Measurements from ENCODE around the gene WDR62.
"Not testable (repeated sequence)": the region's sequence is repeated elsewhere in the genome, so short reads cannot be mapped to it uniquely, and the experiment has no call there.

The WDR62 gene

DNA sequence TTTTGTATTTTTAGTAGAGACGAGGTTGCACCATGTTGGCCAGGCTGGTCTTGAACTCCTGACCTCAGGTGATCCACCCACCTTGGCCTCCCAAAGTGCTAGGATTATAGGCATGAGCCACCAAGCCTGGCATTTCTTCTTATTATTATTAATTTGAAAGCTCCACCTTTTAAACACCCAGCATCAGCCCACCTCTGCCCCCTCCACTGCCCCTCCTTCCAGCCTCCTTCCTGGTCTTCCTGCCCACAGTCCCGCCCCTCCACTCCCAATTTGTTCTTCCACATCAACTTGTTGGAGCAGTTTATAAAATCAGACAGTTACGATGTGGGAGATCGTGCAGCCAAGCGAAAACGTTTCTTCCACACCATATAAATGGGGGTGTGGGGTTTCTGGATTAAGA lies 14.2 kb upstream of the WDR62 start:
- no peak for DNase-seq

- DNase-seq: not testable (repeated sequence)
Observed at GRCh38 chr19:36041092-36041491, 13.6 kb upstream of the WDR62 start.

DNA sequence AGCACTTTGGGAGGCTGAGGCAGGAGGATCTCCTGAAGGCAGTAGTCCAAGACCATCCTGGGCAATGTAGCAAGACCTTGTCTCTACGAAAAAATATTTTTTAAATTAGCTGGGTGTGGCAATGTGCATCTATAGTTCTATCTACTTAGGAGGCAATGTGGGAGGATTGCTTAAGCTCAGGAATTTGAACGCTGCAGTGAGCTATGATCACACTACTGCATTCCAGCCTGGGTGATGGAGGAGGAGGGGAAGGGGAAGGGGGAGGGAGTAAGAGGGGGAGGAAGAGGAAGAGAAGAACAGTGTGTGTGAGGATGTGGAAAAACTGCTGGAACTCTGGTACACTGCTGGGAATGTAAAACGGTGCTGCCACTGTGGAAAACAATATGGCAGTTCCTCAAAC lies 12.9 kb upstream of the WDR62 start:
- DNase-seq: no peak

DNA sequence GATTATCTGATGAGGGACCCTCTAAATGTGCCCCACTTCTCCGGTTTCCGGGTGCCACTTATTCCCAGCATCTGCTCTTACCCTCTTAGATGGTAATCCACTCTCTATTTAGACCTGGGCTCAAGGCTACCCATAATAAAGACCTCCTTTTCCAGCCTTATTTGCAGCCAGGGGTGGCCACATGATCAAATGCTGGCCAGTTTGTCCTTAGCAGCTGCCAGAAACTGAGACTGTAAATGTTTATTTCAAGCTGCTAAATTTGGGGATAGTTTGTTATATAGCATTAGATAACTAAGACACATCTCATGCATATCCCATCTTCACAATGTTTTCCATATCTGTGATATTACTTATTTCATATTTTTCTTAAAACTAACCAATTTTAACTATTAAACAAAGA lies 10.7 kb upstream of the WDR62 start:
- no peak for DNase-seq

DNA sequence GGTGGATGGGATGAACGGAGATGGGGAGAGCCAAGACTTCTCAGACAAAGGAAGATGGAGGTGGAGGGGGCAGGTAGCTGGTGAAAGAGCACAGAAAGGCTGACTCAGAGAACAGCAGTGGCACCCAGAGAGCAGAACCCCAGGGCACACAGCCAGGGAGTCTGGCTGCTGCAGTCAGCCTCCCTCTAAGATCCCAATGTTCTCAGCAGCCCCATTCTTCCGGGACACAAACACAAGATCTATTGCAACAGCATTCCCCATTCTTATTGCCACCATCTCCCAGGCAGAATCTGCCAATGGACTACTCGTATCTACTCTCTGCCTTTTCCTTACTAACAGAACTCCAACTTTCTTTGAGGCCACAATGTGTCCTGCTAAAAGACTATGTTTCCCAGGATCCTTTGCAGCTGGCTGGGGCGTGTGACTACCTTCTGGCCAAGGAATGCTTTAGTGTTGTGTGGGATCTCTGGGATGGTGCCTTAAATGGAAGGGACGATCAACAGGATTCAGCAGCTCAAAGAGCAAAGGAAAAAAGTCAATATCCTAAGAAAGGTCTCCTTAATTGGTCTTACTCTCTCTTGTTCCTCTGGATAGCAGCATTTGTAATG lies 8.2 kb upstream of the WDR62 start:
- no peak for DNase-seq

- no peak for DNase-seq
Observed at GRCh38 chr19:36047835-36048234, 6.9 kb upstream of the WDR62 start.

- no peak for DNase-seq
Observed at GRCh38 chr19:36049080-36049698, 5.5 kb upstream of the WDR62 start.

GRCh38 chr19:36051236-36051635 lies 3.5 kb upstream of the WDR62 start:
- DNase-seq: no peak

DNA sequence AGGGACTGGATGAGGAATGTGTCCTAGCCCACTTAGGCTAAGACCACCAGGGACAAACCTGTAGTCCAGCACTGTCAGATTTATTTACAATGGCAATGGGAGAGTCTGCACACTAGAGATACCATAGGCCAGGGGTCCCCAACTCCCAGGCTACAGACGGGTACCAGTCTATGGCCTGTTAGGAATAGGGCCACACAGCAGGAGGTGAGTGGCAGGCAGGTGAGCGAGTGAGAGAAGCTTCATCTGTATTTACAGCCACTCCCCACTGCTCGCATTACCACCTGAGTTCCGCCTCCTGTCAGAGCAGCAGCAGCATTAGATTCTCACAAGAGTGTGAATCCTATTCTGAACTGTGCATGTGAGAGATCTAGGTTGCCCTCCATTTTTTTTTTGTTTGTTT lies 3.1 kb upstream of the WDR62 start:
- no peak for DNase-seq

- peak; percentile 95 to 97 for DNase-seq
Observed at GRCh38 chr19:36054119-36054732, 471 bp upstream of the WDR62 start, which contains the start of gene THAP8. Gene THAP8 (minus strand): TSS chr19:36054285. CDS start chr19:36054217, 68 bp downstream.

DNA sequence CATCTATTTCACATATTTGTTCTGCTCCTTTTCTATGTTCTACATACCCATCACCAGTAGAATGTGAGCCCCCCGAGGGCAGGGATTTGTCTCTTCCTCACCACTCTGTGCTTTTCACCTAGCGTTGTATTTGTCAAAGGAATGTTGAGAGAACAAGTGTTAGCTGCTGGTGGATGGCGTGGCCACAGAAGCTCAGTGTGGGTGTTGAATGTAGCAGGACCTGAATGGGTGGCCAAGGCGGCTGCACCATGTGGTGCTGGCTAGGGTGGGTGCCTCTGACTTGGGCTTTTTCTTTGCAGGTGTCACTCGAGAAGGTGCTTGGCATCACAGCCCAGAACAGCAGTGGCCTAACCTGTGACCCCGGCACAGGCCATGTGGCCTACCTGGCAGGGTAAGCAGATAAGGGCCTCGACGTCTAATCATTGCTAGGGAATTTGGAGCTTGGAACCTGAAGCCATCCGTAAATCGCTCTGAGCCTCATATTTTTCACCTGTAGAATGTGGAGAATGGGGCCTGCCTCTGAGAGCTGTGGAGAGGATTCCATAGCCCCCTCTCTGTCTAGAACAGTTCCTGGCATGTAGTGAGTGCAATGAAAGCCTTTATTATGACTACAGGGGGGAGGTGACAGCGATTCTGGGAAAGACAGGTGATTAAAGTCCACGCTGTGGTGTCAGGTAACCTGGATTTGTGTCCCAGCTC lies 3.9 kb downstream of the WDR62 start:
- DNase-seq: no peak

- no peak for DNase-seq
Observed at GRCh38 chr19:36059180-36059910, 4.6 kb downstream of the WDR62 start.

DNA sequence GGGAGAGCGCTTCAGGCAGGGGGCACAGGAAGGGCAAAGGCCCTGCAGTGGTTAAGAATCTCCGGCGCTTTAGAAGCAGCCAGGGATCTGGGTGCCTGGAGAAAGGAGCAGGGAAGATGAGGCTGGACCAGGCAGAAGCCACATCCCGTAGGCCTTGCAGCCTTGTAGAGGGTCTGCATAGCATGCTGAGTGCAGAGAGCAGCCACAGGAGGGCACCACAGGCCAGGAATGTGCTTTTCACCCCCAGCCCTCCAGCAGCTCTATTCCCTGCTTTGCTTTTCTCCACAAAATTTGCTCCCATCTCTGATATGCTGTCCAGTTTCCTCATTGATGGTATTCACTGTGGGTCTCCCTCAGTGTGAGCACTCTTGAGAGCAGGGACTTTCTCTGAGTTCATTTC lies 5.7 kb downstream of the WDR62 start:
- peak in 1 of 2 experiments; percentile 14 for DNase-seq

DNA sequence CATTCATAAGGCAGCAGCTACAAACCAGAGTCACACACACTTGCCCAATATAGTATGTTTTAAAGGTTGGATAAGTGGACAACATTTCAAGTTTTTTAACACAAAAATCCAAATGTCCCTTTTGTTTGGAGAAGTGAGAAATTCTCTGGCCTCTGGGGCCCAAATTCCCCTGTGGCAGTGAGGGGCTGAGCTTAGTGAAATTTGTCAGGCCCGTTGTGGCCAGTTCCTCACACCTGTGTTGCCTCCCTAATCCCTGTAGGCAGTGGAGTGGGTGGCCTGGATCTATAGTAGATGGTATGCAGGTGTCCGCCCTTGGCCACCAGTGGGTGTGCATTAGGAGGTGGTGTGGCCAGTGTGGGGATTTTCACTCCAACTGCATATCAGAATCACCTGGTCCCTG lies 6.7 kb downstream of the WDR62 start:
- no peak for DNase-seq

GRCh38 chr19:36064826-36065225 lies 10.1 kb downstream of the WDR62 start:
- DNase-seq: no peak

DNA sequence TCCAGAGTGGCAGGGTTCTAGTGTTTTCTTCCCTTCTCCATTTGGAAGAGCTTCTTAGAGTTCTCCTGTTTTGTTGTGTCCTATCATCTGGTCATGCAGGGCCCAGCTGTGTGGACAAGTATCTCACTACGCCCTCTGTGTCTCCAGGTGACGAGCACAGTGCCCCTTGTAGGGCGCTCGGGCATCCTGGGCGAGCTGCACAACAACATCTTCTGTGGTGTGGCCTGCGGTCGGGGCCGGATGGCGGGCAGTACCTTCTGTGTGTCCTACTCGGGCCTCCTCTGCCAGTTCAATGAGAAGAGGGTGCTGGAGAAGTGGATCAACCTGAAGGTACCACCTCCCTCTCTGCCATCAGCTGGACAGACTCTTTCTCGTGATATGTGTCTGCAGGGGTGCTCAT lies 13.0 kb downstream of the WDR62 start:
- DNase-seq: no peak

DNA sequence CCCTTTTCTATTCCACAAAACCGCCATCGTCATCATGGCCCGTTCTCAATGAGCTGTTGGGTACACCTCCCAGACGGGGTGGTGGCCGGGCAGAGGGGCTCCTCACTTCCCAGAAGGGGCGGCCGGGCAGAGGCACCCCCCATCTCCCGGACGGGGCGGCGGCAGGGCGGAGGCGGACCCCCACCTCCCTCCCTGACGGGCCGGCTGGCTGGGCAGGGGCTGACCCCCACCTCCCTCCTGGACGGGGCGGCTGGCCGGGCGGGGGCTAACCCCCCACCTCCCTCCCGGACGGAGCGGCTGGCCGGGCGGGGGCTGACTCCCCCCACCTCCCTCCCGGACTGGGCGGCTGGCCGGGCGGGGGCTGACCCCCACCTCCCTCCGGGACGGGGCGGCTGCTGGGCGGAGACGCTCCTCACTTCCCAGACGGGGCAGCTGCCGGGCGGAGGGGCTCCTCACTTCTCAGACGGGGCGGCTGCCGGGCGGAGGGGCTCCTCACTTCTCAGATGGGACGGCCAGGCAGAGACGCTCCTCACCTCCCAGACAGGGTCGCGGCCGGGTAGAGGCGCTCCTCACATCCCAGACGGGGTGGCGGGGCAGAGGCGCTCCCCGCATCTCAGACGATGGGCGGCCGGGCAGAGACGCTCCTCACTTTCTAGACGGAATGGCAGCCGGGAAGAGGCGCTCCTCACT lies 14.3 kb downstream of the WDR62 start:
- not testable (repeated sequence) for DNase-seq

GRCh38 chr19:36072081-36072480 lies 17.4 kb downstream of the WDR62 start:
- no peak for DNase-seq

DNA sequence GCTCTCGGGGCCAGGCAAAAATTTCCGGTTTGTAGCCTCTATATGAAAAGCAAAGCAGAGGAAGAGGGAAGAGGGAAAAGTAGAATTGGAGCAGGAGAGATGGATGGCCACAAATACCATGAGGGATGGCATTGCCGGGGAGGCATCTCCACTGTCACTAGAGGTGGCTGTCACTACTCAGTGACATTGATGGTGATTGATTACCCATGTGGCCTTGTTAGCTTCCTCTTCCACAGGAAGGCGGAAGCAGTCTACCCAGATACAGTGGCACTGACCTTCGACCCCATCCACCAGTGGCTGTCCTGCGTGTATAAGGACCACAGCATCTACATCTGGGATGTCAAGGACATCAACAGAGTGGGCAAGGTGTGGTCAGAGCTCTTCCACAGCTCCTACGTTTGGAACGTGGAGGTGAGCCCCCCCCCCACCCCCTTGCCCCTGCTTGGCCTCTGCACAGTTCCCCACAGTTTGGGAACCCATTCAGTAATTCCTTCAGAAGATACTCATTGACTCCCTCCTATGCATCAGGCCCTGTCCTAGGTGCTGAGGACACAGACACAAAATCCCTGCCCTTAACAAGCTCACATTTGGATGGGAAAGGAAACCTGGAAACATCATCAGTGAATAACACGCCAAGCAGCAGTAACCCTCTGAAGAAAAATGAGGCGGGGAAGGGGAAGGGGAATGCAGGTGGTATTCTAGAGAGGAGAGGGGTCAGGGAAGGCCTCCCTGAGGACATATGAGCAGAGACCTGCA lies 18.6 kb downstream of the WDR62 start:
- DNase-seq: no peak

DNA sequence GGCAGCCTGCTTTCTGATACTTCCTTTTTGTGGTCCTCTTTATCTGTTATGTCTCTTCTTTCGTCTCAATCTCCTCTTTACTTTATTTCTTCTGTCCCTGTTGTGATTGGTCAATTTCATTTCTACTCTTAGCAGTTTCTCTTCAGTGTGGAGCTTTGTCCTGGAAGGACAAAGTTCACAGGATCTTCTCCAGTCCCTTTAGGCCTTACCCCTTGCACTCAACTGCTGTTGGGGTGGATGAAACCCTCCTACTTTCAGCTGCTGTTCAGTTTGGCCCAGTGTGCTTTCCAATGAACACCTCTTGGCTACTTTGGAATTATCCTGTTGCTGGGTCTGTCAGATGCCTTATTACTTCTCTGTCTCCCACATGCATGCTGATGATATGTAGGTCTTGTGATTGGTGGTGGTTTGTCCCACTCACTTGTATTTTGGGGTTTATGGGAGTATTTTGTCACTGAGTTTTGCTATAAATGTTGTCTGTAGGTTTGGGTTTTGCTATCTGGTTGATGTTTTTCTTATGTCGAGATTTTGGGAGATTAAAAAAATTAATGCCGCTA lies 24.8 kb downstream of the WDR62 start:
- DNase-seq: no peak

DNA sequence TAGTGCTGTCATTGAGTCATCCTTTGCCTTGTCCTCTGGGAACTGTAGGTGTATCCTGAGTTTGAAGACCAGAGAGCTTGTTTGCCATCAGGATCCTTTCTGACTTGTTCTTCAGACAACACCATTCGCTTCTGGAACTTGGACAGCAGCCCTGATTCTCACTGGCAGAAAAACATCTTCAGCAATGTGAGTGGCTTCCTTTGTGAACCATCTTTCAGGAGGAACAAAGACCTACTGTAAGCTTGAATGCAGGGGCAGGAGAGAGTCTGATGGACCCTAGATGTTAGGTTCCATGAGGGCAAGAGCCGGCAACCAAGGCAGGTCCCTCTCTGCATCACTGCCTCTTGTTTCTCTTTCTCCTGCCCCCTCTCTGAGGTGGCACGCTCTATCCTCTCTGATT lies 26.7 kb downstream of the WDR62 start:
- no peak for DNase-seq

DNA sequence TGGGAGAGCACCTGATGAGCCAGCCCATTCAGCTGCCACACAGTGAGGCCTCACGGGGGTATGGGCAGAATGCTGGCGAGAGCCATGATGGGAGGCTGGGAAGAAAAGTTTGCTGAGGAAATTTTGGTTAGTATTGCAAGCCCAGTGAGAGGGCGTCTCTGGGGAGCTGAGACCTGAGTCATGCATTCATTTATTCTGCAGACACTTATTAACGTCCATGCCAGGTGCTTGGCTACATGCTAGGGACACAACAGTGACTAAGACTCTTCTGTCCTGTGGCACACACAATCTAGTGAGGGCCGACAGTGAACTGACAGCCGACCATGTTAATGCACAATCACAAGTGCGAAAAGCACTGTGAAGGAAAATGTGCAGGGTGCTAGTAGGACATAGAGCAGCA lies 27.2 kb downstream of the WDR62 start:
- no peak for DNase-seq
